IMR-90 (cell line): Measurements from ENCODE around the gene ANKH. TPM values are rescaled to one million over a fixed set of nuclear protein-coding genes. Genes with fewer than 3 reads are reported as not detected.

ENCODE experiments used
- ATAC-seq: fragments of 200-7000 bp; cut with Tn5 transposase; 2 replicates; pipeline ENCODE4 v1.9.1; 2020; ENCODE audit warnings: low read depth, mild to moderate bottlenecking, moderate library complexity
- BruUV-seq: library from RNA; stranded (reverse); fragments of 400-500 nt; replicated peaks from 2 replicates; lab custom pipeline; 2021; lab: Mats Ljungman, UMichigan
- CTCF ChIA-PET: fragments of 300-600 bp; formaldehyde crosslinking; extraction: SDS; loops from one replicate; lab custom pipeline; 2021; ENCODE audit warnings: antibody characterized with exemption; lab: Yijun Ruan, JAX
- POLR2A ChIA-PET: fragments of 300-600 bp; sonication (Branson Sonifier 250); formaldehyde crosslinking; loops from one replicate; lab custom pipeline; 2022; ENCODE audit warnings: antibody characterized with exemption; ENCODE audit not compliant: unreplicated experiment; lab: Charles Lee
- DNase-seq: peaks from one replicate; pipeline ENCODE4 v3.0.0; 2013
- H2AFZ ChIP-seq: replicated peaks from 2 replicates; pipeline ENCODE3; 2013; ENCODE audit warnings: low read length, mild to moderate bottlenecking; ENCODE audit not compliant: poor library complexity
- H2AK5ac ChIP-seq: 2 replicates; pipeline ENCODE4 v1.6.1; 2013; ENCODE audit warnings: low read depth, low read length, inconsistent platforms
- H2AK9ac ChIP-seq: replicated peaks from 2 replicates; pipeline ENCODE3; 2013; ENCODE audit warnings: mild to moderate bottlenecking, low read depth, low read length, moderate library complexity; ENCODE audit not compliant: poor library complexity
- H2BK120ac ChIP-seq: 2 replicates; pipeline ENCODE4 v1.6.1; 2013; ENCODE audit warnings: low read depth, low read length, inconsistent platforms
- H2BK15ac ChIP-seq: 3 replicates; pipeline ENCODE4 v1.6.1; 2013; ENCODE audit warnings: low read depth, low read length, inconsistent platforms
- H2BK20ac ChIP-seq: 2 replicates; pipeline ENCODE4 v1.6.1; 2013; ENCODE audit warnings: low read depth, mild to moderate bottlenecking, inconsistent platforms, low read length, moderate library complexity
- H2BK5ac ChIP-seq: 2 replicates; pipeline ENCODE4 v1.6.1; 2013; ENCODE audit warnings: mild to moderate bottlenecking, low read depth, low read length, inconsistent platforms; ENCODE audit not compliant: poor library complexity, severe bottlenecking
- H3K14ac ChIP-seq: replicated peaks from 2 replicates; pipeline ENCODE4 v1.6.1; 2013; ENCODE audit warnings: low read depth, low read length, inconsistent platforms
- H3K18ac ChIP-seq: 2 replicates; pipeline ENCODE4 v1.6.1; 2013; ENCODE audit warnings: low read depth, low read length, control low read depth
- H3K23ac ChIP-seq: 2 replicates; pipeline ENCODE4 v1.6.1; 2013; ENCODE audit warnings: low read depth, low read length, inconsistent platforms
- H3K27ac ChIP-seq: 2 replicates; pipeline ENCODE4 v1.5.1; 2013; ENCODE audit warnings: mild to moderate bottlenecking, control low read depth, low read length; ENCODE audit not compliant: insufficient read depth
- H3K27me3 ChIP-seq: 2 replicates; pipeline ENCODE4 v1.6.1; 2013; ENCODE audit warnings: low read length; ENCODE audit not compliant: control insufficient read depth, insufficient read depth
- H3K36me3 ChIP-seq: 2 replicates; pipeline ENCODE4 v1.6.1; 2013; ENCODE audit warnings: low read length, mixed read lengths; ENCODE audit not compliant: control insufficient read depth, insufficient read depth
- H3K4ac ChIP-seq: 2 replicates; pipeline ENCODE4 v1.6.1; 2013; ENCODE audit warnings: low read depth, low read length, inconsistent platforms
- H3K4me1 ChIP-seq: 2 replicates; pipeline ENCODE4 v1.6.1; 2013; ENCODE audit warnings: low read length, mixed read lengths; ENCODE audit not compliant: control insufficient read depth, insufficient read depth
- H3K4me2 ChIP-seq: 2 replicates; pipeline ENCODE4 v1.6.1; 2013; ENCODE audit warnings: low read depth, mild to moderate bottlenecking, control low read depth, low read length, moderate library complexity
- H3K4me3 ChIP-seq: 2 replicates; pipeline ENCODE4 v1.5.1; 2013; ENCODE audit warnings: low read depth, mild to moderate bottlenecking, control low read depth, low read length, moderate library complexity; ENCODE audit not compliant: insufficient read depth
- H3K56ac ChIP-seq: 2 replicates; pipeline ENCODE4 v1.6.1; 2013; ENCODE audit warnings: low read length, inconsistent platforms; ENCODE audit not compliant: insufficient read depth; ENCODE audit errors: extremely low read depth
- H3K79me1 ChIP-seq, 2 experiments: 2 replicates each; pipeline ENCODE4 v1.6.1; 2013; ENCODE audit warnings: low read length in 2 of 2, inconsistent platforms in 1 of 2, low read depth in 1 of 2
- H3K9ac ChIP-seq: 2 replicates; pipeline ENCODE4 v1.6.1; 2013; ENCODE audit warnings: low read depth, low read length, control low read depth
- H3K9me1 ChIP-seq: 2 replicates; pipeline ENCODE4 v1.6.1; 2013; ENCODE audit warnings: low read length, inconsistent platforms; ENCODE audit not compliant: insufficient read depth
- H3K9me3 ChIP-seq: 2 replicates; pipeline ENCODE4 v1.6.1; 2013; ENCODE audit warnings: low read length; ENCODE audit not compliant: control insufficient read depth, insufficient read depth
- H4K20me1 ChIP-seq: 2 replicates; pipeline ENCODE4 v1.6.1; 2013; ENCODE audit warnings: low read length, inconsistent platforms; ENCODE audit not compliant: insufficient read depth
- H4K5ac ChIP-seq: 2 replicates; pipeline ENCODE4 v1.6.1; 2013; ENCODE audit warnings: mild to moderate bottlenecking, low read depth, low read length, control low read depth
- H4K8ac ChIP-seq, 2 experiments: 2 replicates each; pipeline ENCODE4 v1.6.1; 2013; ENCODE audit warnings: low read depth in 2 of 2, low read length in 2 of 2, control low read depth in 1 of 2, inconsistent platforms in 1 of 2
- H4K91ac ChIP-seq: 2 replicates; pipeline ENCODE4 v1.6.1; 2013; ENCODE audit warnings: low read depth, low read length, inconsistent platforms; ENCODE audit not compliant: insufficient read depth
- BHLHE40 ChIP-seq: fragments of 150-350 bp; IDR thresholded peaks from 2 replicates; pipeline ENCODE4 v1.6.1; 2016; ENCODE audit warnings: mild to moderate bottlenecking, low read depth, low read length
- CEBPB ChIP-seq: IDR thresholded peaks from 2 replicates; pipeline ENCODE4 v1.6.1; 2012; ENCODE audit warnings: low read depth, low read length, improper control_type of control experiment
- CHD1 ChIP-seq: IDR thresholded peaks from 2 replicates; pipeline ENCODE4 v1.6.1; 2012; ENCODE audit warnings: low read depth, low read length, improper control_type of control experiment
- ELK1 ChIP-seq: fragments of 150-350 bp; IDR thresholded peaks from 2 replicates; pipeline ENCODE4 v1.6.1; 2016; ENCODE audit warnings: low read depth, mild to moderate bottlenecking, low read length, moderate library complexity, borderline replicate concordance
- FOS ChIP-seq: fragments of 150-350 bp; IDR thresholded peaks from 2 replicates; pipeline ENCODE4 v1.6.1; 2016; ENCODE audit warnings: low read depth, low read length
- MAZ ChIP-seq: IDR thresholded peaks from 2 replicates; pipeline ENCODE4 v1.6.1; 2012; ENCODE audit warnings: low read depth, mild to moderate bottlenecking, low read length, improper control_type of control experiment, moderate library complexity, borderline replicate concordance
- NFE2L2 ChIP-seq: fragments of 150-350 bp; IDR thresholded peaks from 2 replicates; pipeline ENCODE4 v1.6.1; 2016; ENCODE audit warnings: low read depth, mild to moderate bottlenecking, low read length
- POLR2A ChIP-seq: IDR thresholded peaks from 2 replicates; pipeline ENCODE4 v1.6.1; 2012; ENCODE audit warnings: mild to moderate bottlenecking, low read depth, low read length
- RAD21 ChIP-seq: IDR thresholded peaks from 2 replicates; pipeline ENCODE4 v1.6.1; 2012; ENCODE audit warnings: low read length, improper control_type of control experiment
- RCOR1 ChIP-seq: IDR thresholded peaks from 2 replicates; pipeline ENCODE4 v1.6.1; 2012; ENCODE audit warnings: mild to moderate bottlenecking, low read length, improper control_type of control experiment; ENCODE audit not compliant: insufficient replicate concordance
- RFX5 ChIP-seq: IDR thresholded peaks from 2 replicates; pipeline ENCODE4 v1.8.0; 2012; ENCODE audit warnings: low read depth, mild to moderate bottlenecking, low read length, moderate library complexity
- SMC3 ChIP-seq: fragments of 150-350 bp; IDR thresholded peaks from 2 replicates; pipeline ENCODE4 v1.6.1; 2016; ENCODE audit warnings: low read depth, mild to moderate bottlenecking, antibody characterized with exemption, low read length, moderate library complexity
- dilution Hi-C: fragments of 300-500 bp; cut with HindIII; formaldehyde crosslinking; loops from one replicate; pipeline ENCODE4 v1.14.3; 2018; ENCODE audit warnings: low sequenced_read_pairs; ENCODE audit not compliant: unreplicated experiment
- in situ Hi-C: fragments of 300-500 bp; cut with MboI; formaldehyde crosslinking; loops from 3 replicates; pipeline ENCODE4 v1.14.3; 2019; ENCODE audit warnings: low sequenced_read_pairs, inconsistent platforms, mixed read lengths
- intact Hi-C: fragments of 100-400 bp; cut with micrococcal nuclease; formaldehyde crosslinking; loops from 2 replicates; pipeline ENCODE4 v1.10.0; 2022
- polyA plus RNA-seq, 3 experiments: library from polyadenylated mRNA; depleted of rRNA; stranded (reverse); fragments of >200 nt; gene quantifications; 2 replicates each; pipeline ENCODE4 v1.2.3, GENCODE V29; 2012; ENCODE audit warnings: low replicate concordance in 1 of 3
- total RNA-seq: library from RNA; depleted of rRNA; stranded (reverse); fragments of >200 nt; gene quantifications from 2 replicates; pipeline ENCODE4 v1.2.3, GENCODE V29; 2012

ANKH gene
- total and polyA plus RNA-seq, 2 of the 4 experiments (the other 2 are of a cell fraction) = 5.2 to 17.2 TPM

GRCh38 chr5:14851999-14852526 lies 19.5 kb downstream of the ANKH start:
- Histone ChIP-seq H3K4me2 (no peak overlapping the region), H2BK20ac (no peak overlapping the region), H3K14ac (no peak overlapping the region), H3K56ac (no peak overlapping the region), H3K79me1 (peaks cover 6 to 14% of the 10 kb centered on the region in 2 experiments; a peak in 3 of 4 replicates), H3K4me1 (no peaks in the 10 kb centered on the region), H2BK120ac (no peak overlapping the region), H2BK15ac (no peak overlapping the region), H3K9me1 (peaks cover 10% of the 10 kb centered on the region; the same call in 1 of the 2 replicates), H4K20me1 (peaks cover 3% of the 10 kb centered on the region; the same call in 1 of the 2 replicates), H3K9ac (no peak overlapping the region), H2BK5ac (no peak overlapping the region), H3K4ac (no peak overlapping the region), H2AK9ac (no peak overlapping the region), H2AK5ac (no peak overlapping the region), H3K27me3 (no peaks in the 10 kb centered on the region), H4K8ac (no peak overlapping the region), H4K5ac (no peak overlapping the region), H3K4me3 (no peak overlapping the region), H2AFZ (no peak overlapping the region), H3K27ac (no peak overlapping the region), H3K9me3 (no peaks in the 10 kb centered on the region), H3K18ac (no peak overlapping the region), H3K36me3 (no peaks in the 10 kb centered on the region), H4K91ac (no peak overlapping the region), H3K23ac (no peak overlapping the region)
- no peak for ATAC-seq
- intact Hi-C loops = no loop called here
- DNase-seq = no peak
- TF ChIP-seq RFX5 (no peak), POLR2A (no peak), NFE2L2 (no peak), BHLHE40 (no peak), RAD21 (no peak), MAZ (no peak), ELK1 (no peak), FOS (no peak), CHD1 (no peak), RCOR1 (no peak), SMC3 (no peak), CEBPB (no peak)
- BruUV-seq = no TSS peak
- ChIA-PET POLR2A (no interaction called here), CTCF (interaction anchor here (0.7 kb wide), 1 partner anchor 124 kb away, joined by 3 read pairs; no protein-coding TSS in a partner anchor)
- in situ Hi-C loops = no loop called here
- dilution Hi-C loops = no loop called here
